PC-3 (cell line): ENCODE measurements around the gene FNBP1L. TPM values are rescaled to one million over a fixed set of nuclear protein-coding genes. Genes with fewer than 3 reads are reported as not detected.

ENCODE experiments used
- ATAC-seq: fragments of 200-7000 bp; cut with Tn5 transposase; 2 replicates; pipeline ENCODE4 v1.9.1; 2020; ENCODE audit warnings: mild to moderate bottlenecking, moderate library complexity
- BruUV-seq: library from RNA; stranded (reverse); fragments of 400-500 nt; replicated peaks from 2 replicates; lab custom pipeline; 2021; lab: Mats Ljungman, UMichigan
- CTCF ChIA-PET: fragments of 300-600 bp; sonication (Branson Sonifier 250); formaldehyde crosslinking; loops from one replicate; lab custom pipeline; 2022; ENCODE audit warnings: antibody characterized with exemption; lab: Charles Lee
- POLR2A ChIA-PET: fragments of 300-600 bp; sonication (Branson Sonifier 250); formaldehyde crosslinking; loops from one replicate; lab custom pipeline; 2022; ENCODE audit warnings: antibody characterized with exemption; ENCODE audit not compliant: unreplicated experiment; lab: Charles Lee
- DNase-seq: peaks from one replicate; pipeline ENCODE4 v3.0.0-alpha.2; 2015
- H2AFZ ChIP-seq: fragments of 300-600 bp; sonication (generic); 2 replicates; pipeline ENCODE4 v1.6.0; 2016; ENCODE audit warnings: antibody characterized with exemption, low read length
- H3F3A ChIP-seq: fragments of 300-600 bp; sonication (generic); one replicate; pipeline ENCODE4 v1.6.0; 2017; ENCODE audit warnings: antibody characterized with exemption, low read length, control low read depth, mild to moderate bottlenecking; ENCODE audit not compliant: unreplicated experiment
- H3K27ac ChIP-seq: fragments of 300-600 bp; sonication (generic); 2 replicates; pipeline ENCODE4 v1.5.1; 2016; ENCODE audit warnings: mild to moderate bottlenecking, low read length
- H3K27me3 ChIP-seq: fragments of 300-600 bp; sonication (generic); 2 replicates; pipeline ENCODE4 v1.6.1; 2016; ENCODE audit warnings: low read length, mixed read lengths
- H3K36me3 ChIP-seq: fragments of 300-600 bp; sonication (generic); 2 replicates; pipeline ENCODE4 v1.6.1; 2016; ENCODE audit warnings: low read depth, mixed run types, low read length, mixed read lengths
- H3K4me1 ChIP-seq: fragments of 300-600 bp; sonication (generic); 2 replicates; pipeline ENCODE4 v1.5.1; 2016; ENCODE audit warnings: low read length; ENCODE audit not compliant: insufficient read depth
- H3K4me2 ChIP-seq: fragments of 300-600 bp; sonication (generic); 2 replicates; pipeline ENCODE4 v1.6.0; 2016; ENCODE audit warnings: low read length
- H3K4me3 ChIP-seq: fragments of 300-600 bp; sonication (generic); 2 replicates; pipeline ENCODE4 v1.5.1; 2016; ENCODE audit warnings: mild to moderate bottlenecking, low read length, mixed read lengths
- H3K79me2 ChIP-seq: fragments of 300-600 bp; sonication (generic); 2 replicates; pipeline ENCODE4 v1.6.1; 2017; ENCODE audit warnings: low read length, mixed read lengths
- H3K9ac ChIP-seq: fragments of 300-600 bp; sonication (generic); 2 replicates; pipeline ENCODE4 v1.6.0; 2016; ENCODE audit warnings: mild to moderate bottlenecking, low read length
- H3K9me2 ChIP-seq: fragments of 300-600 bp; sonication (generic); replicated peaks from 2 replicates; pipeline ENCODE4 v1.6.1; 2016; ENCODE audit warnings: mixed run types, low read length, mixed read lengths
- H3K9me3 ChIP-seq: fragments of 300-600 bp; sonication (generic); 2 replicates; pipeline ENCODE4 v1.6.1; 2016; ENCODE audit warnings: low read length, mixed read lengths
- H4K20me1 ChIP-seq: fragments of 300-600 bp; sonication (generic); 2 replicates; pipeline ENCODE4 v1.6.1; 2016; ENCODE audit warnings: low read length, mixed read lengths
- EZH2 ChIP-seq: fragments of 300-600 bp; sonication (generic); IDR thresholded peaks from one replicate; pipeline ENCODE4 v1.6.1; 2017; ENCODE audit warnings: antibody characterized with exemption, mild to moderate bottlenecking, low read length; ENCODE audit not compliant: unreplicated experiment
- EZH2phosphoT487 ChIP-seq: fragments of 300-600 bp; sonication (generic); IDR thresholded peaks from 2 replicates; pipeline ENCODE4 v1.6.1; 2018; ENCODE audit warnings: mild to moderate bottlenecking, antibody characterized with exemption, low read length, borderline replicate concordance
- intact Hi-C: fragments of 100-400 bp; cut with micrococcal nuclease; formaldehyde crosslinking; loops from 2 replicates; pipeline ENCODE4 v1.9.0; 2023
- total RNA-seq: library from RNA; depleted of rRNA; stranded (reverse); fragments of >200 nt; gene quantifications from 2 replicates; pipeline ENCODE4 v1.2.3, GENCODE V29; 2014
- TF ChIP-seq, protein P1 (sequence below): fragments of 300-600 bp; sonication (generic); conservative IDR thresholded peaks from 2 replicates; pipeline ENCODE4 v1.5.1; 2017; ENCODE audit warnings: antibody characterized with exemption, low read depth, mild to moderate bottlenecking, low read length

FNBP1L gene
- total RNA-seq, 1 experiment from 2014 or later: 28.3 TPM

DNA sequence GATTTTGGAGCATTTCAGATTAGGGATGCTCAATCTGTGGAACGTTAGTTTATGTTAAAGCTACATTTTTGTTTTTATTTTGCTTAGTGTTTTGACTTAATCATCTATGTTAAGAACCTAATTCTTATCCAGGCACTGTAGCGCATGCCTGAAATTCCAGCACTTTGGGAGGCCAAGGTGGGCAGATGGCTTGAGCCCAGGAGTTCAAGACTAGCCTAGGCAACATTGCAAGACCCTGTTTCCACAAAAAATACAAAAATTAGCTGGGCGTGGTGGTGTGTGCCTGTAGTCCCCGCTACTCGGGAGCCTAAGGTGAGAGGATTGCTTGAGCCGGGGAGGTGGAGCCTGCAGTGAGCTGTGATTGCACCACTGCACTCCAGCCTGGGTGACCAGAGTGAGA is 23.4 kb downstream of the FNBP1L start:
- Histone ChIP-seq H3K27ac (peak overlapping the region; percentile 21), H2AFZ (no peak overlapping the region), H3K9me2 (no peaks in the 10 kb centered on the region), H3K79me2 (peaks cover 88% of the 10 kb centered on the region), H3K4me3 (peak overlapping the region; percentile 15; the same call in 1 of the 2 replicates), H3K36me3 (0 out of 2 replicates have a peak, but pooled peaks cover 5% of the 10 kb centered on the region), H4K20me1 (peaks cover 18% of the 10 kb centered on the region; the same call in 1 of the 2 replicates), H3F3A (no peaks in the 10 kb centered on the region), H3K9me3 (no peaks in the 10 kb centered on the region), H3K4me1 (peaks cover 20% of the 10 kb centered on the region), H3K9ac (no peak overlapping the region), H3K4me2 (peak overlapping the region; percentile 52), H3K27me3 (no peaks in the 10 kb centered on the region)
- intact Hi-C loops: no loop called here
- ChIA-PET POLR2A (no interaction called here), CTCF (no interaction called here)
- DNase-seq (no peak), ATAC-seq (peak; percentile 39)
- TF ChIP-seq, protein P1, sequence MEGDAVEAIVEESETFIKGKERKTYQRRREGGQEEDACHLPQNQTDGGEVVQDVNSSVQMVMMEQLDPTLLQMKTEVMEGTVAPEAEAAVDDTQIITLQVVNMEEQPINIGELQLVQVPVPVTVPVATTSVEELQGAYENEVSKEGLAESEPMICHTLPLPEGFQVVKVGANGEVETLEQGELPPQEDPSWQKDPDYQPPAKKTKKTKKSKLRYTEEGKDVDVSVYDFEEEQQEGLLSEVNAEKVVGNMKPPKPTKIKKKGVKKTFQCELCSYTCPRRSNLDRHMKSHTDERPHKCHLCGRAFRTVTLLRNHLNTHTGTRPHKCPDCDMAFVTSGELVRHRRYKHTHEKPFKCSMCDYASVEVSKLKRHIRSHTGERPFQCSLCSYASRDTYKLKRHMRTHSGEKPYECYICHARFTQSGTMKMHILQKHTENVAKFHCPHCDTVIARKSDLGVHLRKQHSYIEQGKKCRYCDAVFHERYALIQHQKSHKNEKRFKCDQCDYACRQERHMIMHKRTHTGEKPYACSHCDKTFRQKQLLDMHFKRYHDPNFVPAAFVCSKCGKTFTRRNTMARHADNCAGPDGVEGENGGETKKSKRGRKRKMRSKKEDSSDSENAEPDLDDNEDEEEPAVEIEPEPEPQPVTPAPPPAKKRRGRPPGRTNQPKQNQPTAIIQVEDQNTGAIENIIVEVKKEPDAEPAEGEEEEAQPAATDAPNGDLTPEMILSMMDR: no peak
- no peak for TF ChIP-seq EZH2
- TF ChIP-seq EZH2phosphoT487: no peak
- BruUV-seq: no TSS peak

DNA sequence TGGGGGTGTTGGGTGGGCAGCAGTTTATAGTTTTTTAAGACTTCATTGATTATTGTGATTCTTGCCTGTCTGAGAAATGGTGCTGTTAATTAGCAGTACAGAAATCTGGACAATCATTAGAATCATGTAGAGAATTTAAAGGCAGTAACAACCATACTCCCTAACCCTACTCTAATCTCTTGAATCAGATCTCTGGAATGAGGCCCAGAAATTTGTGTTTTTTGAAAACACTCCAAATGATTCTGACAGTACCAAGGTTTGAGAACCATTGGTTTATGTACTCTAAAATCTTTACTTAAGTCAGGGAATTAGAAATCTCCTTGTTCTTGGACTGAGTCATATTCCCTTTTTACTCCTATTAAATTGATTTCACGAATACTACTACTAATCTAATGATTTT is 24.0 kb downstream of the FNBP1L start:
- Histone ChIP-seq H3K36me3 (0 out of 2 replicates have a peak, but pooled peaks cover 5% of the 10 kb centered on the region), H3K27me3 (no peaks in the 10 kb centered on the region), H3K9me2 (no peaks in the 10 kb centered on the region), H3K27ac (peak overlapping the region; percentile 21), H2AFZ (no peak overlapping the region), H4K20me1 (peaks cover 18% of the 10 kb centered on the region; the same call in 1 of the 2 replicates), H3K4me3 (no peak overlapping the region), H3K79me2 (peaks cover 92% of the 10 kb centered on the region), H3K4me2 (peak overlapping the region; percentile 52), H3K9me3 (no peaks in the 10 kb centered on the region), H3K9ac (no peak overlapping the region), H3F3A (no peaks in the 10 kb centered on the region), H3K4me1 (peaks cover 20% of the 10 kb centered on the region)
- CTCF ChIA-PET: no interaction called here
- POLR2A ChIA-PET: no interaction called here
- peak; percentile 93 for DNase-seq
- TF ChIP-seq, protein P1: no peak
- TF ChIP-seq EZH2 (no peak), EZH2phosphoT487 (no peak)
- BruUV-seq: no TSS peak
- intact Hi-C loops: no loop called here
- ATAC-seq: peak; percentile 93

DNA sequence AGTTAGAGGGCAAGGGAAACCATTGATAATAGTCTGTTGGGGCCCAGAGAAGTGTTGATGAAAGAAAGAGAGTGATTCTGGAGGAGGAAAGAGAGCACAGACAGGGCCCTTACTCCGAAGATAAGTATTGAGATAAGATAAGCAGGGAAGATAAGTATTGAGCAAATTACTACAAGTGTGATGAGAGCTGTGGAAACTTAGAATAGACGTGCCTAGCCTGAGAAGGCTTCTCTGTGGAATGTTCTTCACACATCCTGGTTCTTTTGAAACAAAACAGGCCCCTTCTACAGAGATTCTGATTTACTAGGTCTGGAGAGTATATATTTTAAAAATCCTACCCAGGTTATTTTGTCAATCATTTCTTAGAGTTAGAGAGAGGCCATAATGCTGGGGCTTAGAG is 26.4 kb downstream of the FNBP1L start:
- Histone ChIP-seq H3K4me2 (no peak overlapping the region), H3K4me1 (peaks cover 20% of the 10 kb centered on the region), H3K4me3 (no peak overlapping the region), H3K27ac (no peak overlapping the region), H3F3A (no peaks in the 10 kb centered on the region), H3K9me3 (no peaks in the 10 kb centered on the region), H3K27me3 (no peaks in the 10 kb centered on the region), H3K9ac (no peak overlapping the region), H3K36me3 (no peaks in the 10 kb centered on the region), H4K20me1 (peaks cover 13% of the 10 kb centered on the region; the same call in 1 of the 2 replicates), H2AFZ (no peak overlapping the region), H3K9me2 (no peaks in the 10 kb centered on the region), H3K79me2 (peaks cover 91% of the 10 kb centered on the region)
- no TSS peak for BruUV-seq
- intact Hi-C loops: no loop called here
- CTCF ChIA-PET: no interaction called here
- DNase-seq: no peak
- POLR2A ChIA-PET: no interaction called here
- no peak for TF ChIP-seq EZH2
- TF ChIP-seq, protein P1: no peak
- ATAC-seq: no peak
